Activated T-helper 2 cell treated with anti-CD3 and anti-CD28 coated beads, Interferon-gamma antibody, Interleukin-2, Interleukin-4, amounts not matched to agents 10 μg/mL and 5 μg/mL and 100 μg/mL, durations not matched to agents 14 hours and 24 hours and 36 hours (primary cell): ENCODE measurements around the gene DKK1. TPM values are rescaled to one million over a fixed set of nuclear protein-coding genes. Genes with fewer than 3 reads are reported as not detected.

Experiments used
- DNase-seq: peaks from one replicate; pipeline ENCODE4 v3.0.0; 2021; ENCODE audit warnings: low spot score
- H3K27ac Mint-ChIP-seq: one replicate; pipeline ENCODE4 v1.8.0; 2021; ENCODE audit warnings: mixed read lengths
- H3K27me3 Mint-ChIP-seq: one replicate; pipeline ENCODE4 v1.8.0; 2021; ENCODE audit warnings: low read depth, mixed read lengths
- H3K36me3 Mint-ChIP-seq: one replicate; pipeline ENCODE4 v1.8.0; 2021; ENCODE audit warnings: low read depth, mixed read lengths
- H3K4me1 Mint-ChIP-seq: one replicate; pipeline ENCODE4 v1.8.0; 2021; ENCODE audit warnings: low read depth, mixed read lengths
- H3K4me3 Mint-ChIP-seq: one replicate; pipeline ENCODE4 v1.8.0; 2021; ENCODE audit warnings: low read depth, mild to moderate bottlenecking, moderate library complexity, mixed read lengths
- H3K9me3 Mint-ChIP-seq: one replicate; pipeline ENCODE4 v1.8.0; 2021; ENCODE audit warnings: mixed read lengths
- intact Hi-C: fragments of 100-400 bp; cut with micrococcal nuclease; formaldehyde crosslinking; loops from one replicate; pipeline ENCODE4 v1.15.1; 2023
- total RNA-seq: library from RNA; stranded (reverse); gene quantifications from 2 replicates; pipeline ENCODE4 v1.2.3, GENCODE V29; 2022

DKK1 gene, protein sequence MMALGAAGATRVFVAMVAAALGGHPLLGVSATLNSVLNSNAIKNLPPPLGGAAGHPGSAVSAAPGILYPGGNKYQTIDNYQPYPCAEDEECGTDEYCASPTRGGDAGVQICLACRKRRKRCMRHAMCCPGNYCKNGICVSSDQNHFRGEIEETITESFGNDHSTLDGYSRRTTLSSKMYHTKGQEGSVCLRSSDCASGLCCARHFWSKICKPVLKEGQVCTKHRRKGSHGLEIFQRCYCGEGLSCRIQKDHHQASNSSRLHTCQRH
- not detected in 2 replicates for total RNA-seq

DNA sequence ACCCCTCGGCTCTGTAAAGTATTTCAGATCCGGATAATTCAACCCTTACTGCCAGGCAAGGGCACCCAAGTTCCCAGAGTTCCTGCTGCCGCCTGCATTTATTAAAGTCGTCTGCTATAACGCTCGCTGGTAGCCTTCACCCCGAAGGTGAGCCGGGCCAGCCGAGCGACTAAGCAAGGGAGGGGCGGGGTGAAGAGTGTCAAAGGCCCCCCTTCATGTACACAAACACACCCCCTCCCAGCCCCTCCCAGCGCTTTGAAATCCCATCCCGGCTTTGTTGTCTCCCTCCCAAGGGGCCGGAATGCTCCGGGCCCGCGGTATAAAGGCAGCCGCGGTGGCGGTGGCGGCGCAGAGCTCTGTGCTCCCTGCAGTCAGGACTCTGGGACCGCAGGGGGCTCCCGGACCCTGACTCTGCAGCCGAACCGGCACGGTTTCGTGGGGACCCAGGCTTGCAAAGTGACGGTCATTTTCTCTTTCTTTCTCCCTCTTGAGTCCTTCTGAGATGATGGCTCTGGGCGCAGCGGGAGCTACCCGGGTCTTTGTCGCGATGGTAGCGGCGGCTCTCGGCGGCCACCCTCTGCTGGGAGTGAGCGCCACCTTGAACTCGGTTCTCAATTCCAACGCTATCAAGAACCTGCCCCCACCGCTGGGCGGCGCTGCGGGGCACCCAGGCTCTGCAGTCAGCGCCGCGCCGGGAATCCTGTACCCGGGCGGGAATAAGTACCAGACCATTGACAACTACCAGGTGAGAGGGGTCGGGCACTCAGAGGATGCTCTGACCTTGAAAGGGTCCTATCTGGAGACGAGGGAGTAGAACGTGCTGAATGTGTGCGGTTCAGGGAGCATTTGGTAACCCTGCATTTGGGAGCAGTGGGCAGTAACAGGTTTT is at the start of gene DKK1:
Gene DKK1 (plus strand): TSS at position 349 of the 889 bp plus-strand sequence. CDS start 154 bp downstream, at position 503.
- H3K36me3 Mint-ChIP-seq = no peaks in the 10 kb centered on the region
- peaks cover 6% of the 10 kb centered on the region for H3K4me1 Mint-ChIP-seq
- peaks cover 48% of the 10 kb centered on the region for H3K27me3 Mint-ChIP-seq
- H3K27ac Mint-ChIP-seq = peak within 1 kb of the TSS; percentile 47
- no peaks in the 10 kb centered on the region for H3K9me3 Mint-ChIP-seq
- peak within 1 kb of the TSS; percentile 0 for H3K4me3 Mint-ChIP-seq
- peak; percentile 10 for DNase-seq
- intact Hi-C loops = no loop called here

DNA sequence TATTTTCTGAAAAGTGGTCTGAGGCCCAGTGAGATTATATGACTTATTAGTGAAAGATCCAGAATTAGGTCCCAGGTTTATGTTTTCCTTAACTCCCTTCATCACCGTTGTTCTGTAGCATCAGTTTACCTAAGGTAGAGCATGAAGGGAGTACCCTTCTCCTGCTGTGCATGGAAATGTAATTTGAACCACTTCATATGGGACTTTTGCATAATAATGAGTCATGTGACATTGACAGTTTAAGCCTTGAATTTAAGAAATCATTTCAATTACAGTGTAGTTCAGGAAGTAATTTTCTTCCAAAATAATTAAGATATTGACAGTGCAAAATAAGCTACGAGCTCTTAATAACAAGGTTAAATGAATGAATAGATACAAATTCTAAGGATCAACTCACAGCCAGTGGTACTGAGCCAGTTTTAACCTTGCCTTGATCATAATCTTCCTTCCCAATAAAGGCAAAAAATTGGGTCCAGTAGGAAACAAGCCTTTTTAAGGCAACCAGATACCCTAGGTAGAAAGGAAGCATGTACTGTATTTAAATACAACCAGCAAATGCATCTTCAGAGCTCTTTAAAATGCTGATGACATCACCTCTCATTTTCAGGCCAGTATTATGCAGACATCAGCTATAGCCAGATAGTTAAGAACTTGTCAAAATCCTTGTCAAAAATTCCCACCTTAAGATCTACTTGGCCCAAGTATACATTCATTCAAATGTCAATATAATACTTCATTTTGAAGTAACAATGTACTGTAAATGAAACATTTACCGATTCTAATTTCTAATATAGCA is 48.8 kb upstream of the DKK1 start:
- no peaks in the 10 kb centered on the region for H3K9me3 Mint-ChIP-seq

DNA sequence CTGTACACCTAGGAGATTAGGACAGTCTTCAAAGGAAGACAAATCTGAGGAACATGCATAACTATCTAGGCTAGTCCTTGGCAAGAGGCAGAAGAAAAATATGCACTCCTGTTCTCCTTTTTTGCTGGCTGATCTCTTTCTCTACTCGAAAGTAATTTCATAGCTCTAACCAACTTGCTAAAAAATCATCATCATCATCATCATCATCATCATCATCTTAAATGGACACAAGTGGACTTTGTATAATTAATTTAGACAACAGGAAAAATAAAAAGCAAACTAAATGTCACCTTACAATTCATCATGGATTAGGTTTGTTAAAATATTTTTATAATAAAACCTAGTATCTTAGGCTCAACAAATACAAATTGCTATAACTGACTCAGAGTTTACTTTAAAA is 47.2 kb upstream of the DKK1 start:
- Mint-ChIP-seq H3K9me3 (no peaks in the 10 kb centered on the region), H3K4me3 (no peak overlapping the region), H3K36me3 (no peaks in the 10 kb centered on the region), H3K27ac (no peak overlapping the region), H3K27me3 (no peaks in the 10 kb centered on the region), H3K4me1 (no peaks in the 10 kb centered on the region)
- DNase-seq = no peak
- intact Hi-C loops = no loop called here

More for the DNA sequence above, 48.8 kb upstream of the DKK1 start:
- intact Hi-C loops = no loop called here
- Mint-ChIP-seq H3K27ac (no peak overlapping the region), H3K36me3 (no peaks in the 10 kb centered on the region), H3K4me3 (no peak overlapping the region), H3K27me3 (no peaks in the 10 kb centered on the region), H3K4me1 (no peaks in the 10 kb centered on the region)
- DNase-seq = no peak

DNA sequence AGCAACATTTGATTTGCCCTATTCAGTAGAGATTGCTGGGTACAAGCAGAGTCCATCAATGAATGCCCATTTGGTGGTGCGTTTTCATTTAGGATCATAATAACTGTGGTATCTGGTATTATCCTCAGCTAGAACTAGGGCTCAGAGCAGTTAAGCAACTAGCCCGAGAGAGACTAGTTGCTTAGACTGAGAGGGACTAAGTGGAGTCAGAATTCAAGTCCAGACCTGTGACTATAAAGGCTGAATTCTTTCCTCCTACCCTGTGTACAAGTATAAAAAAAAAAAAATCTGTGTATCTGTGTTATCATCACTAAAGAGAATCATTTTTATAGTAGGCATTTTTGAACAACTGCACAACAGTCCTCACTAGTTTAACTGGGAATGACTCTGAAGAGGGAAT is 45.3 kb upstream of the DKK1 start:
- Mint-ChIP-seq H3K9me3 (no peaks in the 10 kb centered on the region), H3K4me1 (no peaks in the 10 kb centered on the region), H3K4me3 (no peak overlapping the region), H3K27ac (no peak overlapping the region), H3K36me3 (no peaks in the 10 kb centered on the region), H3K27me3 (no peaks in the 10 kb centered on the region)
- intact Hi-C loops = no loop called here
- DNase-seq = no peak

DNA sequence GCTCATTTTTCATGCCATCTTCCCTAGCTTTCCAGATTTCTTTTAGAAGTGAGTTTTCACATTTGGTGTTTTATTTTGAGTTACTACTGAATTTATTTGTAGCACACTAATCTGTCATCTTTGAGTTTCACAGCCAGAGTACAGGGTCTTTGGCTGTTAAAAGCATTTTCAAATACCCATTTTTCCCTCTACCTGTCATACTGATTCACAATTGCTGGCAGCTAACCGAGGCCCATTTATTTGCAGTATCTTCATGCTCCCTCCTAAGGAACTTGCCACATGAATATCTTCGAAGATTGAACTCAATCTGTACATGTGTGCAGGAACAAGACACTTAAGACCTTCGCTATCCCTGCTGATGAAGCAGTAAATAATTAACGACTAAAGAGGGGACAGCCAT is 44.8 kb upstream of the DKK1 start:
- intact Hi-C loops = no loop called here
- DNase-seq = no peak
- Mint-ChIP-seq H3K36me3 (no peaks in the 10 kb centered on the region), H3K4me1 (no peaks in the 10 kb centered on the region), H3K27me3 (no peaks in the 10 kb centered on the region), H3K27ac (no peak overlapping the region), H3K9me3 (no peaks in the 10 kb centered on the region), H3K4me3 (no peak overlapping the region)

DNA sequence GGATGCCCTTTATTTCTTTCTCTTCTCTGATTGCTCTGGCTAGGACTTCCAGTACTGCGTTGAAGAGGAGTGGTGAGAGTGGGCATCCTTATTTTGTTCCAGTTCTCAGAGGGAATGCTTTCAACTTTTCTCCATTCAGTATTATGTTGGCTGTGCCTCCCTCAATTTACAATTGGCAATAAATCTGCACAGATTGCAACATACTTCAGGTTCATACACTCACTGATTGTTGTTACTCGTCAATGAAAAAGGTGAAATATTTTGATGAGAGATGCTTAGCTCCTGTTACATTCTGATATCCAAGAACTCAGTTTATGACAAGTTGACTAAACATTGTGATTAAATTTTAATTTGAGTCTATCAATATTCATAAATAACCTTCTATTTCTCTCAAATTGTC is 37.9 kb upstream of the DKK1 start:
- Mint-ChIP-seq H3K4me3 (no peak overlapping the region), H3K36me3 (no peaks in the 10 kb centered on the region), H3K9me3 (peaks cover 9% of the 10 kb centered on the region), H3K27me3 (no peaks in the 10 kb centered on the region), H3K4me1 (no peaks in the 10 kb centered on the region), H3K27ac (no peak overlapping the region)
- DNase-seq = no peak
- intact Hi-C loops = no loop called here

DNA sequence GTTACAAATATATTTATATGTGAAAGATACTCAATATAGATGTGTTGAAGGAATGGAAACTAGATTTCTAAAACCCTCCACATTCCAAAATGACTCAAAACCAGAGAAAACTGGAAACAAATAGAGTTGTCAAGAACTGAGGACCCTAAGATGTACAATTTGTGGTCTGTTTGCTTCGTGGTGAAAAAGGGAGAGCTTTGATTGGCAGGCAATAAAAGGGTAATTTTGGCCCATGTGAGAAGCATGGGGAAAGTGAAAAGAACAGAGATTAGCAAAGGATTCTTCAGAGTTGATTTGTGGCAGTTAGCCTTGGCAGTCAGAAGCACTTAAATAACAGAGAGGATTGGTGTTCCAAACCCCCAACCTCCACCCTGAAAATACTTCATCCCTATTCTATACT is 37.1 kb upstream of the DKK1 start:
- intact Hi-C loops = no loop called here
- no peaks in the 10 kb centered on the region for H3K36me3 Mint-ChIP-seq
- H3K27ac Mint-ChIP-seq = no peak overlapping the region
- no peaks in the 10 kb centered on the region for H3K4me1 Mint-ChIP-seq
- DNase-seq = no peak
- peaks cover 9% of the 10 kb centered on the region for H3K9me3 Mint-ChIP-seq
- no peak overlapping the region for H3K4me3 Mint-ChIP-seq
- no peaks in the 10 kb centered on the region for H3K27me3 Mint-ChIP-seq

DNA sequence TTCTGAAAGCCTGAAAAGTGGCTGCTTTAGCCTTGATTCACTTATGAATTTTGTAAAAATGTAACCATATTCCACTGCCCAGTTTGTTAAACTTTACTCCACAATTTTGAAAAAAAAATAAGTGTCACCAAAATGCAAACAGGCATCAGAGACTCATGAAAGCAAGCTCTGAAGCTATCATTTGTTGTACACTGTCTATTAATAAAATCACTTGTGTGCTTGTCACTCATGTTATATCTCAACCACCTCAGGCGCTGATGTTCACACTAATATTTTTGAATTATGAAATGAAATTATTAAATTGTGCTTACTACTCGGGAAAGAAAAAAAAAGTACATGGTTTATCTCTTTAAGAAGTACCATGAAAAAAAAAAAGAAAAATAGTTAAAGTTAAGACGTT is 34.5 kb upstream of the DKK1 start:
- peaks cover 9% of the 10 kb centered on the region for H3K9me3 Mint-ChIP-seq
- DNase-seq = no peak
- H3K27ac Mint-ChIP-seq = no peak overlapping the region
- intact Hi-C loops = no loop called here
- no peaks in the 10 kb centered on the region for H3K27me3 Mint-ChIP-seq
- H3K36me3 Mint-ChIP-seq = no peaks in the 10 kb centered on the region
- H3K4me3 Mint-ChIP-seq = no peak overlapping the region
- no peaks in the 10 kb centered on the region for H3K4me1 Mint-ChIP-seq

DNA sequence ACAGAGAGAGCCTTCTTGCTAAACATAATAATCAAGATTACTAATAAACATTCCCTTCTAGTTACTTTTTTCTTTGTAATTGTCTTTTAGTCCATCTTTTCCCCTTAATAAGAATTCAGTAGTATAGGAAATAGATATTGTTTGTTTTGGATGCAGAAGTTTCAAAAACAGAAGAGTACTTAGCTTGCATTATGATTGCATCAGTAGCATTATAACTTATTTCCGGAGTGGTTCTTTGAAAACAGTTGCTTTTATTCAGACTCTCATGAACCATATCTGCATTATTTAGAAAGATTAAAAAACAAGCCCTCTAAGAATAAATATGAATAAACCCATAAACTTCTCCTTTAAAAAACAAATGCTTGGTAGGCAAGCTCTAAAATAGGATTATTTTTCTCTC is 34.0 kb upstream of the DKK1 start:
- DNase-seq = no peak
- peaks cover 9% of the 10 kb centered on the region for H3K9me3 Mint-ChIP-seq
- intact Hi-C loops = no loop called here
- H3K4me1 Mint-ChIP-seq = no peaks in the 10 kb centered on the region
- H3K36me3 Mint-ChIP-seq = no peaks in the 10 kb centered on the region
- H3K4me3 Mint-ChIP-seq = no peak overlapping the region
- no peaks in the 10 kb centered on the region for H3K27me3 Mint-ChIP-seq
- H3K27ac Mint-ChIP-seq = no peak overlapping the region

DNA sequence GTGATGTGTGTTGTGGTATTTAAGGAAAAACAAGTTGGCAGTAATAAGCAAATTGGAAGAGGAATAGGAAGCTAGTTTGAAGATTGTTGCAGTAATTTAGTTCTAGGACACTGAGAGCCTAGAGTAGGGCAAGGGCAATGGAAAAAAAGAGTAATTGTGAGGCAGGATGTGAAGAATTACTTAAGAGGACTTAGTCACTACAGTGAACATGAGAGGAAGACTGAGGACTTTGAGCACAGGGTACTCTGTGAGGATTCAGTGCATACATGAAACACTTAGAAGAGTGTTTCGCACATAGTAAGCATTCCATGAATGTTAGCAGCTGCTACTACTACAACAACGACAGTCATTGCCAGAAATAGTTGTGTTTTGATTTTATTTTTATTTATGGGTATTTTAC is 30.9 kb upstream of the DKK1 start:
- Mint-ChIP-seq H3K27me3 (no peaks in the 10 kb centered on the region), H3K4me1 (no peaks in the 10 kb centered on the region), H3K27ac (no peak overlapping the region), H3K36me3 (no peaks in the 10 kb centered on the region), H3K4me3 (no peak overlapping the region), H3K9me3 (no peaks in the 10 kb centered on the region)
- intact Hi-C loops = no loop called here
- DNase-seq = no peak

DNA sequence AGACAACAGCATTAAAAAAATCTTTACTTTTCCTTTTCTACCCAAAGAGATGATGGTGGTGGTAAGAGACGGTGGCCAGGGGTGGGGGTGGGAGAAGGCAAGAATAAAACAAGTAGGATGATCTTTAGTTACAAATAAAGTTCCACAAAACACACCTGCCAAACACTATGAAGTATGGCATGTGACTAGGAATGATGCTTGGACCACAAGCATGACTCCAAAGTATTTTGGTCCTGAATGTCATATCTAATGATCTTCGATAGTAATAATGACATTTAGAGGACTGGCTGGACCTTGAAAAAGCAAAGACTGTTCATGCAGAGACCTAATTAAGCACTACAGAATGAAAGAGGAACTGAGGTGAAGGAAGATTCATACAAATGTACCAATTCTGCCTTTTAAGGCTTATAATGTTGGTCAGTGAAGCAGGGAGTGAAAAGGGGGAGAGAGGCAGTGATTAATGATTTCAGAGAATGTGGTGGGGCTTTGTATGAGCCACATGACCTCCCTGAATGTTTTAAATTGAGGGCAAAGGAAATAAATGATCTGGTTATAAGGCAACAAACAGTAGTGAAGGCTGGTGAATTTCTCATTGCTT is 29.6 kb upstream of the DKK1 start:
- Mint-ChIP-seq H3K9me3 (no peaks in the 10 kb centered on the region), H3K27me3 (no peaks in the 10 kb centered on the region), H3K4me1 (no peaks in the 10 kb centered on the region), H3K27ac (no peak overlapping the region), H3K36me3 (no peaks in the 10 kb centered on the region), H3K4me3 (no peak overlapping the region)
- no peak for DNase-seq
- intact Hi-C loops = no loop called here

DNA sequence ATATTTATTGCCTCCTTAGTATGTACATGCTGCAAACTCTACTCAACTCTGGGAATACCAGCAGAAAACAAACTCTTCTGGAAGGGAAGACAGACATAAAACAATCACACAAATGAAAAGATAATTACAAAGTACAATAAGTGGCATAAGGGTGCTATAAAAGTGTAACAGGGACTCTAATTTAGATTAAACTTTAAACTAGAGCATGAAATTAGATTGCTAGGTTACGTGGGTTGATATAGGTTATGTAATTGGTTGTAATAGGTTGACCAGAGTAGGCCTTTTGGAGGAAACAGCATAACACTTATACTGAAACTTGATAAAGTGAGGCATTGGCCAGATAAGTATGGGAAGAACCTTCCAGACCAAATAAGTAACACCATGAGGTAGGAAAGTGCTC is 26.2 kb upstream of the DKK1 start:
- DNase-seq = no peak
- Mint-ChIP-seq H3K4me3 (no peak overlapping the region), H3K27ac (no peak overlapping the region), H3K27me3 (no peaks in the 10 kb centered on the region), H3K9me3 (no peaks in the 10 kb centered on the region), H3K36me3 (no peaks in the 10 kb centered on the region), H3K4me1 (no peaks in the 10 kb centered on the region)
- intact Hi-C loops = no loop called here
